ENCODE measurements around the gene ROMO1. TPM values are rescaled to one million over a fixed set of nuclear protein-coding genes. Genes with fewer than 3 reads are reported as not detected.

ROMO1 gene
- total and polyA plus RNA-seq, 8 donors = 38.6 to 310 (median 63.6) TPM

- Histone ChIP-seq H3K27me3 (no peaks in the 10 kb centered on the region), H3K4me3 (no peak overlapping the region), H3K4me1 (peaks cover 0 to 7% (median 6%) of the 10 kb centered on the region in 3 donors), H3K9me3 (no peaks in the 10 kb centered on the region), H3K36me3 (peaks cover 0 to 19% (median 19%) of the 10 kb centered on the region in 3 donors), H3K27ac (no peak overlapping the region)
- intact Hi-C loops (cut with DNase I) = no loop called here
- no peak for TF ChIP-seq CTCF (IDR thresholded peaks at IDR 0.05)
- no peak for ATAC-seq
- no peak for FAIRE-seq
- DNase-seq = no peak
- 99 to 100% methylated on average over 3 of the region's 3 CpGs for WGBS, 2 donors
Observed at GRCh38 chr20:35653430-35653734, 45.8 kb upstream of the ROMO1 start.

- WGBS, 2 donors = 89 to 90% methylated on average over 4 of the region's 4 CpGs
- no peak overlapping the region for H3K27ac ChIP-seq
- no peak for TF ChIP-seq CTCF (IDR thresholded peaks at IDR 0.05)
- H3K4me3 ChIP-seq = no peak overlapping the region
- no peak for FAIRE-seq
- no peaks in the 10 kb centered on the region for H3K9me3 ChIP-seq
- H3K36me3 ChIP-seq = peaks cover 0 to 19% (median 19%) of the 10 kb centered on the region in 3 donors
- intact Hi-C loops (cut with DNase I) = no loop called here
- no peak for DNase-seq
- H3K27me3 ChIP-seq = no peaks in the 10 kb centered on the region
- ATAC-seq = no peak
- H3K4me1 ChIP-seq = peaks cover 0 to 11% (median 8%) of the 10 kb centered on the region in 3 donors
Observed at GRCh38 chr20:35653893-35654292, 45.3 kb upstream of the ROMO1 start.

GRCh38 chr20:35654415-35654814 is 44.8 kb upstream of the ROMO1 start:
- WGBS, 2 donors = 95 to 96% methylated on average over 9 of the region's 9 CpGs
- H3K4me3 ChIP-seq = no peak overlapping the region
- H3K27me3 ChIP-seq = no peaks in the 10 kb centered on the region
- peaks cover 0 to 14% (median 13%) of the 10 kb centered on the region in 3 donors for H3K4me1 ChIP-seq
- intact Hi-C loops (cut with DNase I) = no loop called here
- TF ChIP-seq CTCF (IDR thresholded peaks at IDR 0.05) = no peak
- H3K9me3 ChIP-seq = no peaks in the 10 kb centered on the region
- peaks cover 0 to 19% (median 19%) of the 10 kb centered on the region in 3 donors for H3K36me3 ChIP-seq
- no peak for ATAC-seq
- no peak for FAIRE-seq
- DNase-seq = no peak
- no peak overlapping the region for H3K27ac ChIP-seq

GRCh38 chr20:35657271-35657670 is 41.9 kb upstream of the ROMO1 start:
- TF ChIP-seq CTCF (IDR thresholded peaks at IDR 0.05) = no peak
- H3K4me1 ChIP-seq = peaks cover 8 to 32% (median 26%) of the 10 kb centered on the region in 3 donors
- 10 to 16% methylated on average over 1 of the region's 1 CpG for WGBS, 2 donors
- H3K4me3 ChIP-seq = no peak overlapping the region
- no peak for DNase-seq
- H3K27ac ChIP-seq = no peak overlapping the region
- H3K27me3 ChIP-seq = no peaks in the 10 kb centered on the region
- intact Hi-C loops (cut with DNase I) = no loop called here
- FAIRE-seq = no peak
- no peaks in the 10 kb centered on the region for H3K9me3 ChIP-seq
- H3K36me3 ChIP-seq = peaks cover 0 to 19% (median 19%) of the 10 kb centered on the region in 3 donors
- ATAC-seq = peak in 2 of 4 donors; percentile 32 to 69

GRCh38 chr20:35660122-35660937 is 38.9 kb upstream of the ROMO1 start:
- no peaks in the 10 kb centered on the region for H3K36me3 ChIP-seq
- peaks cover 18 to 44% (median 36%) of the 10 kb centered on the region in 3 donors for H3K4me1 ChIP-seq
- H3K27ac ChIP-seq = no peak overlapping the region

More at GRCh38 chr20:35660122-35660937, 38.9 kb upstream of the ROMO1 start:
- H3K27me3 ChIP-seq = no peaks in the 10 kb centered on the region
- FAIRE-seq = no peak
- DNase-seq = no peak
- intact Hi-C loops (cut with DNase I) = no loop called here
- ATAC-seq = no peak
- TF ChIP-seq CTCF (IDR thresholded peaks at IDR 0.05) = no peak
- no peaks in the 10 kb centered on the region for H3K9me3 ChIP-seq
- 93 to 94% methylated on average over 10 of the region's 10 CpGs for WGBS, 2 donors
- H3K4me3 ChIP-seq = no peak overlapping the region

Measured in pancreas (tissue), 10 donors.